ENCODE measurements around the gene BNIPL. TPM values are rescaled to one million over a fixed set of nuclear protein-coding genes. Genes with fewer than 3 reads are reported as not detected.
A peak's percentile ranks its signal among the peaks of the same experiment; 100 is the strongest.

BNIPL gene
- total RNA-seq, 6 experiments from 2014 or later, result 0.12 to 0.76 (median 0.42) TPM; not detected in 1

GRCh38 chr1:151058692-151059091 is 22.3 kb downstream of the BNIPL start:
- Histone ChIP-seq H3K4me3 (peak overlapping the region; percentile 78 to 95 (median 92)), H3K36me3 (peaks cover 4 to 22% (median 13%) of the 10 kb centered on the region in 4 donors), H3K27me3 (no peaks in the 10 kb centered on the region), H3K27ac (peak overlapping the region; percentile 73 to 93 (median 87)), H3K4me1 (peaks cover 0 to 18% (median 4%) of the 10 kb centered on the region in 4 donors), H3K9me3 (no peaks in the 10 kb centered on the region)
- peak in 1 of 3 donors; percentile 35 for DNase-seq
- ATAC-seq, result peak in 1 of 4 donors; percentile 2
- 0% methylated on average over 5 of the region's 10 CpGs for WGBS (ENCODE audit: insufficient coverage, low coverage, low lambda C conversion rate, missing lambda C conversion rate)
- intact Hi-C loops (cut with DNase I), result no loop called here
- TF ChIP-seq CTCF (IDR thresholded peaks at IDR 0.05) (no peak), POLR2A (IDR thresholded peaks at IDR 0.05) (no peak)

DNA sequence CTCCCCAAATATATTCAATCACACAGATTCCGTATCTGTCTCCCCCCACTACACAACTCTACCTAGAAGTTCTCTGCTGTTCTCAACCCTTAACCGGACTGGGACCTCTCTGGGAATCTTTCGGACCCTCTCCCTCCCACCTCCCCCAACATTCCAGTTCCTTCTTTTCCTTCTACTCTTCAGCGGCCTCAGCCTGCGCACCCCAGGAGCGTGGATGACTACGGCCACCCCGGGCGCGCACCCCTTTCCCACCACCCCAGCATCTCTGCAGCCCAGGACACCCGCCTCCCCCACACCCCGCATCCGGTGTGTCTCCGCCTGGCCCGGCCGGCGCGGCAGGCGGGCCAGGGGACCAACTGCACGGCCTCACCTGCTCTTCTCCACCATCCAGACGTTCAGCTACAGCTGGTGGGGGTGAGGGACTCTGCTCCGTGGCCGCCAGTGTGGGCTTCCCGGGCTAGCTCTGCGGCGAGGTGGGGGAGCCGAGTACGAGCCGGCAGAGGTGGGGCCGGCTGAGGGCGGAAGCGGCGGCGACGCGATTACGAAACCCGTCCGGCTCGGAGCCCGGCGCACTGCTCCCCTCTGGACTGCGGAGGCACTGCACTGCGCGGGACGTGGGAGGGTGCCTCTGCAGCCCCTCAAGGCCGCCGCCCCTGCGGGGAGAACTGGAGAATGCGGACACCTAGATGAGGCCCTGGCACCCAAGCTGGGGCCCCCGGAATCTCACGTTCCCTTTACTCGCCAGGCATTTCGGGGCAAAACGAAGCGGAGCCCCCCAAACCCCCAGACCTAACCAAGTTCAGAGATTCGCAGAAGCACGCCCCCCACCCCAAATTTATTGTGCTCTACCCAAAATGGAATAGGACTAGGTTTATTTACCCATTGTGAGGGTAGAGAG is 23.0 kb downstream of the BNIPL start, which contains the start of gene CDC42SE1:
Gene CDC42SE1, minus strand, starts transcription at position 514 of the 898 bp plus-strand sequence. CDS start 3,892 bp downstream, outside the sequence.
- Histone ChIP-seq H3K4me3 (peak within 1 kb of the TSS; percentile 78 to 95 (median 92)), H3K4me1 (peaks cover 0 to 18% (median 4%) of the 10 kb centered on the region in 4 donors), H3K9me3 (no peaks in the 10 kb centered on the region), H3K27ac (peak within 1 kb of the TSS; percentile 73 to 93 (median 87)), H3K27me3 (no peaks in the 10 kb centered on the region), H3K36me3 (peaks cover 1 to 15% (median 6%) of the 10 kb centered on the region in 4 donors)
- TF ChIP-seq CTCF (IDR thresholded peaks at IDR 0.05) (peak; percentile 78 to 87 (median 84)), POLR2A (IDR thresholded peaks at IDR 0.05) (peak; percentile 93)
- intact Hi-C loops (cut with DNase I), result no loop called here
- DNase-seq (peak; percentile 83 to 89 (median 88)), ATAC-seq (peak; percentile 86 to 94 (median 92))
- 1% methylated on average over 15 of the region's 58 CpGs for WGBS (ENCODE audit: insufficient coverage, low coverage, low lambda C conversion rate, missing lambda C conversion rate)

GRCh38 chr1:151060007-151060656 is 23.7 kb downstream of the BNIPL start, which contains the start of gene MLLT11:
Gene MLLT11, plus strand, starts transcription at chr1:151060397. Its CDS starts 6,828 bp downstream, at chr1:151067225.
- ATAC-seq, result peak; percentile 30 to 46 (median 39)
- peak in 1 of 3 donors; percentile 32 for DNase-seq
- Histone ChIP-seq H3K36me3 (peaks cover 0 to 8% (median 3%) of the 10 kb centered on the region in 4 donors), H3K4me3 (peak within 1 kb of the TSS; percentile 78 to 95 (median 92)), H3K27me3 (no peaks in the 10 kb centered on the region), H3K9me3 (no peaks in the 10 kb centered on the region), H3K4me1 (peaks cover 0 to 23% (median 7%) of the 10 kb centered on the region in 4 donors), H3K27ac (peak within 1 kb of the TSS; percentile 73 to 93 (median 87))
- intact Hi-C loops (cut with DNase I), result no loop called here
- 16% methylated on average over 15 of the region's 15 CpGs for WGBS (ENCODE audit: insufficient coverage, low coverage, low lambda C conversion rate, missing lambda C conversion rate)
- TF ChIP-seq CTCF (IDR thresholded peaks at IDR 0.05) (no peak), POLR2A (IDR thresholded peaks at IDR 0.05) (no peak)

DNA sequence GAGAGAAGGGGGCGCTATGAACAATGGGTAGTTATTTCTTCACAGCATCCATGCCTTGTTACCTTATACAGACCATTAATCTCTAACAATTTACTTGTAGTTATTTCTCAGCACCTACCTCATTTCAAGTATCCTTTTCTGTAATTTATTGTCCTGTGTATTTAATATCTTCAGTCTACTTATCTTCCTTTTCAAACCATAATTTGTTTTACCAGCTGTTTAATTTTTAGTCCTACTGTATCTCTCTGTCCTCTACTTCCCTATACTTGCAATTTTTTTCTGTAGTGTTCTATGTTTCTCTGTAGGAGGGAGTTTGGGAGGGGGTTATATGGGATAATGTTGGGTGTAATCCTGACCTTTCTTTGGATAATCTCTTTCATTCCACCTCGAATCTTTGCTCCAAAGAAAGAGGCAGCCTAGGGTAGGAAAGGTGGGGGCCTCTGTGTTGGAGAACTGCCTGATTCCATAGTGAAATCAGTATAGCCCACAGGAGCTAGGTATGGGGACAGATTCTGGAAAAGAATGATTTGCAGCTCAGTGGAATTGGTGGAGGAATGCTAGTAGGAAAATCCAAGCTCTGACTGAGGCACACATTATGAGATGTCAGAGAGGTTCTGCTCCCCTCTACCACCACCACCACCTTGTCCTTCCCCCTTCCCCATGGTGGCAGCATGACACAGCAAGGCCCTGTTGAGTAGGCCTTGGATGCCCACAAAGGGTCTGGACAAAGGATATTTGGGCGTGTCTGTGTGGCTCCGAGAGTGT is 24.5 kb downstream of the BNIPL start:
- TF ChIP-seq POLR2A (IDR thresholded peaks at IDR 0.05) (no peak), CTCF (IDR thresholded peaks at IDR 0.05) (no peak)
- H3K27me3 ChIP-seq, result no peaks in the 10 kb centered on the region
- H3K4me1 ChIP-seq, result peaks cover 0 to 26% (median 10%) of the 10 kb centered on the region in 4 donors
- peak overlapping the region in 2 of 3 donors; percentile 78 to 92 for H3K4me3 ChIP-seq
- no peak for ATAC-seq
- H3K36me3 ChIP-seq, result peaks cover 0 to under 1% (median 0%) of the 10 kb centered on the region in 4 donors
- intact Hi-C loops (cut with DNase I), result no loop called here
- no peaks in the 10 kb centered on the region for H3K9me3 ChIP-seq
- WGBS (ENCODE audit: insufficient coverage, low coverage, low lambda C conversion rate, missing lambda C conversion rate), result 70% methylated on average over 4 of the region's 4 CpGs
- no peak overlapping the region for H3K27ac ChIP-seq
- no peak for DNase-seq
